GM18498 (cell line): ENCODE results near the gene MIEF1.
"Not testable (repeated sequence)": the region's sequence is repeated elsewhere in the genome, so short reads cannot be mapped to it uniquely, and the experiment has no call there.

Experiments used
- ATAC-seq: cut with Tn5 transposase; IDR thresholded peaks from one replicate; pipeline ENCODE4 v1.9.1; 2021; ENCODE audit warnings: mild to moderate bottlenecking, moderate library complexity; ENCODE audit not compliant: unreplicated experiment

Gene MIEF1

GRCh38 chr22:39489094-39490068 lies 12.7 kb upstream of the MIEF1 start:
- no peak for ATAC-seq

- ATAC-seq = peak; percentile 80
Observed at GRCh38 chr22:39490135-39490798, 11.8 kb upstream of the MIEF1 start.

DNA sequence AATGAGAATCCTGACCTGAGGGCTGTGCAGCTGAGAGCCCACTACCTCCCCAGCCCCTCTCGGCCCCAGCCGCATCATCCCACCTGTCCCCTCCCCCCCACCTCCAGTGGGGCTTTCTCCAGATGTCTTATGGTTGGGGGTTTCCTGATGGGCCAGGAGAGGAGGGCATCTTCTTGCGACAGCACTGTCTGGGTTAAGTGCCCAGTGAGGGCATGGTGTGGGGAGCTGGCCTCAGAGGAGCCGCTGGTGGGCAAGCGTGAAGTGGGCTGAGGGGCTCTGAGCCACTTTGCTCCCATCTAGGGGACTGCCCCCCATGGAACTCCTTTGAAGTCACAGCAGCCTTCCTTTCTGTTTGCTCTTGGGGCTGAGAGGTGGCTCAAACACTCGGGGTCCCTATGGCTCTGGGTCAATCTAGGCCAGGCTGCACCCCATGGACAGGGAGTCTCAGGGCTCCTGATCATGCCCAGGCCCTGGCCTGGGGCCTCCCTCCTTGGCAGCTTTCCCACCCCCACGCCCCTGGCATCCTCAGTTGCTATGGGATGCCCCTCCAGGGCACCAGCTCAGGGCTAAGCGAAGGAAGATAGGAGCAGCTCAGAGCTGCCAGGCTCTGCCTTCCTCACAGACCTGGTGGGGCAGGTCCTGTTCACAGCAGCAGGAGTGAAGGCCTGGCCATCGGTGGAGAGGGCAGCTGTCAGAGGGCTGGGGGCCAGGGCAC lies 11.0 kb upstream of the MIEF1 start:
- ATAC-seq = no peak

GRCh38 chr22:39491696-39492095 lies 10.4 kb upstream of the MIEF1 start:
- ATAC-seq = no peak

GRCh38 chr22:39492186-39492585 lies 9.9 kb upstream of the MIEF1 start:
- ATAC-seq = no peak

DNA sequence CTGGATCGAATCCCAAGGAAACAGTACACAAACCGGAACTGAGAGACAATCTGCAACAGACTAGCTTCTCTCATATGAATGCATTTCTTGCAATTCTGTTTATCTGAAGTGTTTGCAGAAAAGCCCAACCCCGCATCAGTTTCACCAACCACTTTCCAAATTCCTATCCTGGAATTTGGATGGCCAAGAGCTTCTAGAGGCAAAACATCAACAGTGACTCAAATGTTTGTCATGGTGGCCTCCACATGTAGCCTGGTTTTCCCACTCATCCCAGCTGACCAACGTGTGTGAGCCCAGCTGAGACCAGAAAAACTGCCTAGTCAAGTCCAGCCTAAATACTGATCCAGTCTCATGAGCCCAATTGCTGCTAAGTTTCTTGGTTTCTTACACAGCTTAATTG lies 8.3 kb upstream of the MIEF1 start:
- ATAC-seq = no peak

DNA sequence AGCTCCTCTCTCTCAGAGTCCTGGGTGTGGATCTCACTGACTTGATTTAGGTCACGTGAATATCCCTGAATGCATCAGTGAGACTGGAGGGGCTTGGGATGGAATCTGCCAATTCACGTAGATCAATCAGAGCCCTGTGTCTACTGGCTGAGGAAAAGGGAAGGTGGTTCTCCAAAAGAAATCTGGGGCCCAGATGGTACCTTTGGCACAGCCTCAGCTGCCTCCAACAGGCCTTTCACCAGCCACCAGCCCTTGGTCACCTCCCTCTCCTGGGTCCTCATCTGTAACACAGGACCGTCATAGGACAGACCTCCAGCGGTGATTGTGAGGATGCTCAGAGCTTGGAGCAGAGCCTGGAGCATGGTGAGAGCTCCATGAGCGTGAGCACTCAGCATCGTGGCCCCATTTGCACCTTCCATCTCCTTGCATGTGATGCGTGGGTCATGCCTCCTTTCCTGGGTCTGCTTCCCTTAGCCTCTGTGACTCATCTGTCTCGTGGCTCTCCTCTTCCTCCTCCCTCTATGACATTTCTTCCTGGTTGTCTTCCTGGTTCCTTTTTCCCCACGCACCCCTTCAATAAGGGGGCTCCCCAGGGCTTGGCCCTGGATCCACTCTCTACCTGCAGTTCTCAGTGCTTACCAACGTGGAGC lies 7.5 kb upstream of the MIEF1 start:
- no peak for ATAC-seq

DNA sequence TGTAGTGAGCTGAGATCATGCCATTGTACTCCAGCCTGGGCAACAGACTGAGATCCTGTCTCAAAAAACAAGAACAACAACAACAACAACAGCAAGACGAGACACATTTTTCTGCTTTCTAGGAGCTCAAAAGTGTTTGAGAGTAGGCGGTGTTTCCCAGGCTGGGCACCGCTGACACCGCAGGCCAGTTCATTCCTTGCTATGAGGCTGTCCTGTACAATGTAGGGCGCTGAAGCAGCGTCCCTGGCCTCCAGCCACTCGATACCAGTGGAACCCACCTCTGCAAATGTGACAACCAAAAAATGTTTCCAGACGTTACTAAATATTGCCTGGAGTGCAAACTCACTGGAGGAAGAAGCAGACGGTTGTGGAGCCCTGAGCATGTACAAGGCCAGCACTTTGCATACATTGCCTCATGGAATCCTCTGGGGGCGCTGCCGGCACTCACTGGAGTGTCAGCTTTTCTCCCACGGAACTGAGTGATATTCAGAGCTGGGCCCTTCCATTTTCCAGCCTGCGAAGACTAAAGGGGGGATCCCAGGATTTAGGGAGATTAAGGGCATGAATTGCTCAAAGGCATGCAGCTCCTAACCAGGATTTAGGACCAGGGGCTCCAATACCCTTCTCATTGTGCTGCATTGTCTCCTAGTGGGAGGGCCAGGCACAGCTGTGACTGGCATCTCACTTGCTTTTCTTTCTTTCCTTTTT lies 5.8 kb upstream of the MIEF1 start:
- ATAC-seq = no peak

DNA sequence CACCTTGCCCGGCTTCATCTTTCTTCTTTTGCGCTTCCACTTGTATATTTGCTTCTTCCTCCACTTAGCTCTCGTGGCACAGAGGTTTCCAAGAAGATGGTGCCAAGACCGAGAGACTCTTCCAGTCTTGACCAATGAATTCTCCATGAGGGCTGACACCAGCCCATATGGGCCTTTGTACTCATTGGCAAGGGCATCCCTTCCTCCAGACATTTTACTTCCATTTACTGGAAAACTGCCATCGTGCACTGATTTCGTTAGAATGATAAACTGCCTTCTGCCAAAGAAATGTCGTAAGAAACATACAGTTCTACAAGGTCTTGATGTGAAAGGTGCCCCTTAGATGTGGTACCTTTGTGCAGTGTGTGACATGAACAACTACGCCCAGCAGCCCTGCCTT lies 4.7 kb upstream of the MIEF1 start:
- ATAC-seq = no peak

DNA sequence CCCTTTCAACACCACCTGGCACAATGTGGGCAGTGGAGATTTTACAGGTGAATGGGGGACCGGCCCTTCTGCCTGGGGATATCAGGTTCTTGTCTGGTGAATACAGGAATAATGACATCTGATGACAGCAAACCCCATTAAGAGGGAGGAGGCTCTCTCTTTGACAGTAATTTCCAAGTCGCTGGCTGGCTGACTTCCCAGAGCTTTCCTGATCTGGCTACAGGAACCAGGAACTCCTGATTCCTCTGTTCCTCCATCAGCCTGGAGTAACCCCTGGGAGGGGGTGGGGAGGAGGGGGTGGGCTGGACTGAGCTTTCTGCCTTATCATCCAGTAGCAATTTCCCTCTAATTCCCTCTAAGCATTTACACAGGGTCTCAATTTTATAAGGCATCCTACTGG lies 3.7 kb upstream of the MIEF1 start:
- no peak for ATAC-seq

DNA sequence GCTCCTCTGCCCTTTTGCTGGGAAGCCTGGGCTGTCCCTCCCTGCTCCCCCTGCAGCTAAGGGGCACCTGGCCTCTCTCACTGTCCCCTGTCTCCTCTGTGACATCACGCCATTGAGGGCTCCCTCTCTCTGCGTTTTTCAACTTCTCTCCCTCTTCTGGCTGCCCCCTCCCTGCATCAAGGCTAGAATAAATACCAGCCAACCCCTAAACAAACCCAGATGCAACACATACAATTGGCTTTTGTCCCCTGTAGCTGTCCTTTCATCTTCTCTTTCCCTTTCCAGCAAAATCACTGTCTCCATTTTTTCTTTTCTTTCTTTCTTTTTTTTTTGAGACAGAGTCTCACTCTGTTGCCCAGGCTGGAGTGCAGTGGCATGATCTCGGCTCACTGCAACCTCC lies 3.3 kb upstream of the MIEF1 start:
- ATAC-seq = no peak

GRCh38 chr22:39500101-39500500 lies 2.0 kb upstream of the MIEF1 start:
- no peak for ATAC-seq

- no peak for ATAC-seq
Observed at GRCh38 chr22:39501644-39502108, 414 bp upstream of the MIEF1 start.

- ATAC-seq = peak; percentile 7
Observed at GRCh38 chr22:39502789-39503409, 809 bp downstream of the MIEF1 start.

DNA sequence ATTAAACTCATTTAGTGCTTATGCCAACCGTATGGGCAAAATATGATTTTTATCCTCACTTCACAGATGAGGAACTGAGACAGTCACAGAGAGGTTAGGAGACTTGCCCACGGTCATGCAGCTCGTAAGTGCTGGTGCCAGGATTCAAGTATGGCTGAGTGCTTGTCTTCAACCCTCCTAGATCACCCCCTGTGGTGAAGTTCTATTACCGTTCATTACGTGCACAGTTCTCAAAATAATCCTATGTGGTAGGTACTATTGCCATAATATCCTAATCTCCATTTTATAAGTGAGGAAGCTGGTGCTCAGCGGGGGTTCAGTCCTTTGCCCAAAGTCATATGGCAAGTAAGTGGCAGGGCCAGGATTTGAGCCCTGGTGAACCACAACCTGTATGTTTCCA lies 1.5 kb downstream of the MIEF1 start:
- ATAC-seq = no peak

DNA sequence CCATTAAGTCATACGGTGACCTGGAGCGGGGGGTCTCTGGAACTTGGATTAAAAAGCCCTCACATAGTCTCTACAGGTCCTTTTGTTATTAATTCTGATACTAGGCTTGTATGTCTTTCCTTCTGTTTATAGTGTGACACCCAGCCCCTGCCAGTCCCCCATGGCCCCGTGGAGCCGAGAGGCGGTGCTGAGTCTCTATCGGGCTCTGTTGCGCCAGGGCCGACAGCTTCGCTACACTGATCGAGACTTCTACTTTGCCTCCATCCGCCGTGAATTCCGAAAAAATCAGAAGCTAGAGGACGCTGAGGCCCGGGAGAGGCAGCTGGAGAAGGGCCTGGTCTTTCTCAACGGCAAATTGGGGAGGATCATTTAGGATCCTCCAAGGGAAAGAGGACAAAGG lies 2.0 kb downstream of the MIEF1 start:
- no peak for ATAC-seq

GRCh38 chr22:39507021-39507420 lies 4.9 kb downstream of the MIEF1 start:
- ATAC-seq = not testable (repeated sequence)

- ATAC-seq = no peak
Observed at GRCh38 chr22:39508393-39508792, 6.3 kb downstream of the MIEF1 start.

DNA sequence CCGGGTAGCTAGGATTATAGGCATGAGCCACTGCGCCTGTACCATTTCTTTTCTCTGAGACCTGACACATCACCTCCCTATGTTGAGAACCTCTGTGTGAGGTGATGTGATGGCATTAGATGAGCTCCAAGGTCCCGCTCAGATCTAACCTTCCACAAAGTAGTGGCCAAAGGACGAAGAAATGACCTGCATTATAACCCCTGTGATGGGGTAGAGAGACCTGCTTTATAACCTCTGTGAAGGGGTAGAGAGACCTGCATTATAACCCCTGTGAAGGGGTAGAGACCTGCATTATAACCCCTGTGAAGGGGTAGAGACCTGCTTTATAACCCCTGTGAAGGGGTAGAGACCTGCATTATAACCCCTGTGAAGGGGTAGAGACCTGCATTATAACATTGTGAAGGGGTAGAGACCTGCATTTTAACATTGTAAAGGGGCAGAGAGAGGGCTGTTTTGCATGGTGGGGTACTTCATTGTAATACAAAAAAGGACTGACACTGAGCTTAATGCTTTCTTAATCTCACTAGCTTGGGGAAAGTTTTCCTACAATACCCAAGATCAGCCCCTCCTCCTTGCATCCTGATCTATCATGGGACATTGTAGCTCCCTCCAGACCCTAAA lies 8.5 kb downstream of the MIEF1 start:
- ATAC-seq = no peak
